Activated T-cell treated with anti-CD3 and anti-CD28 coated beads, Interleukin-2, amount 50 U/mL, for 4 hours (primary cell): ENCODE results near the gene E2F3. TPM values are rescaled to one million over a fixed set of nuclear protein-coding genes. Genes with fewer than 3 reads are reported as not detected.
"Not testable (repeated sequence)": the region's sequence is repeated elsewhere in the genome, so short reads cannot be mapped to it uniquely, and the experiment has no call there.

Experiments used
- ATAC-seq, 2 donors: fragments of 200-7000 bp; cut with Tn5 transposase; one replicate each; pipeline ENCODE4 v1.10.0; 2021
- DNase-seq: peaks from one replicate; pipeline ENCODE4 v3.0.0-alpha.2; 2020
- H3K27me3 Mint-ChIP-seq: one replicate; pipeline ENCODE4 v1.8.0; 2021; ENCODE audit warnings: low read depth, mixed read lengths
- H3K36me3 Mint-ChIP-seq: one replicate; pipeline ENCODE4 v1.8.0; 2022; ENCODE audit warnings: mixed read lengths; ENCODE audit not compliant: insufficient read depth
- H3K4me1 Mint-ChIP-seq: one replicate; pipeline ENCODE4 v1.8.0; 2021; ENCODE audit warnings: low read depth, mixed read lengths
- H3K4me3 Mint-ChIP-seq: one replicate; pipeline ENCODE4 v1.8.0; 2021; ENCODE audit warnings: mild to moderate bottlenecking, moderate library complexity, mixed read lengths
- H3K9me3 Mint-ChIP-seq: one replicate; pipeline ENCODE4 v1.8.0; 2021; ENCODE audit warnings: mixed read lengths
- total RNA-seq, 3 donors: library from RNA; stranded (reverse); gene quantifications; one replicate each; pipeline ENCODE4 v1.2.1, GENCODE V29; 2021

The E2F3 gene
- total RNA-seq, 3 donors from 2014 or later = 19.2 to 24.2 (median 20.2) TPM

DNA sequence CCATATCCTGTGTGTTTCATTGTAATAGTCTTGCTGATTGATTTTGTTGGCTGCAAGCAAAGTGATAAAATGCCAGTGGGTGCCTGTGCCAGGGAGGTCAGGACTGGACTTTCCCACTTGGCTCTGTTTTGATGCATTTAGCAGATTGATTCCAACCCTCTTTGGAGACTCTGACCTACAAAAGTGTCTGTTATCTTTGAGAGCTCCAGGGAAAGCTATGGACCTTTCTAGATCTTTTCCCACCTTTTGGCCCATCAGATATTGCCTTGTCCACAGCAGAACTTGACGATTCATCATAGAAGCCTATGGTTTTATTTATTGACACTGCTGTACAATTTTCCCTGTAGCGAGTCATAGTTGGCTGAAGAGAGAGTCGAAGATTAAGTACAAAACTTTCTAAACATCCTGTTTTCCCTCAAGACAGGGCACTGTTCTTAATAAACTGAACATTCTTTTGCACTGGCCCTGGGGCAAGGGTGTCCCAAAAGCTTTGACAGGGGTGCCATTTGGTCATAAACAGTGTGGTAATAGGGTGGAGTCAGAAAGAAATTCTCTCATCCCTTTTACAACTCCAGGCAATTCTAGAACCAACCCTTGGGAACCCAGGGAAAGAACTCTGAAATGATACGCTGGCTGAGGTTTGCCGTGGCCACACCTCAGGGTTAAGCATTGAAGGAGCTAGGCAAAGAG is 53.7 kb downstream of the E2F3 start:
- Mint-ChIP-seq H3K27me3 (no peaks in the 10 kb centered on the region), H3K4me1 (peaks cover 29% of the 10 kb centered on the region), H3K36me3 (peaks cover 17% of the 10 kb centered on the region), H3K4me3 (no peak overlapping the region), H3K9me3 (no peaks in the 10 kb centered on the region)
- DNase-seq = no peak
- no peak for ATAC-seq

DNA sequence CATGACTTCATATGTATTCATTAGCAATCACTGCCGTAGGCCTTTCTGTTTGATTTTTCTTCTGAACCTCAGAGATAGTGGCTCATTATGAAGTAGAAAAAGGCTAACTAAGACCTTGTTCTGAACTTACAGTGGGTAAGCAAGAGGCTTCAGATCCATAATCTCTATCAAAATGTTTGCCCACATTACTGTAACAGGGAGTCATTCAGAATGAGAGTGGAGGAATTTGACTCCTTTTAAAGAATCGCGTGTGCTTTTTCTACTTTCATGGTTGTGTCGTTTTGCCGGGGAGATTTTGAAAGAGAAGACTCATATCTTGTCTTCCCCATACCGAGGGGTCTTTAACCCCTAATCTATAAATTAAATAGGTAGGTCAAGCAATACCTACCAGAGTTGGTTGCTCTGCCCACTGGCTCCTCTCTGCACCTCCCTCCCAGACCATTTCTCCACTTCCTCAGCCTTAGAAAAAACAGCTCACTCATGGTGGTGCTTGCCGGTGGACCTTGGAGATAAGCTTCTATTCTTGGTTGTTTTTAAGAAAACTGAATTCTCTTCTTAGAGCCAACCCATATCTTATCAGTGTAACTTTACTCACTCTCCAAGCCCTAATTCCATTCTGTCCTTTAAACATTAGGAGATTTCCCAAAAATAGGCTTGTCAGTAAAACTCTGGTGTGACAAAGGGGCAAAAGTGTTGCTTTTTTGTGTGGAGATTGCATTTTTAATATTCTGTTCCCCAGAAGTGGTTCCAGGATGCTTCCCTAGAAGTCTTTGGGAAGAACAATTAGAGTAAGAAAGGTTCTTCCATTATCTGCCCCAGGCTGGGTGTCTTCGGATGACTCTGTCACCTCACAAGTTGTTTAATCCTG is 56.6 kb downstream of the E2F3 start:
- Mint-ChIP-seq H3K27me3 (no peaks in the 10 kb centered on the region), H3K4me1 (peaks cover 17% of the 10 kb centered on the region)

DNA sequence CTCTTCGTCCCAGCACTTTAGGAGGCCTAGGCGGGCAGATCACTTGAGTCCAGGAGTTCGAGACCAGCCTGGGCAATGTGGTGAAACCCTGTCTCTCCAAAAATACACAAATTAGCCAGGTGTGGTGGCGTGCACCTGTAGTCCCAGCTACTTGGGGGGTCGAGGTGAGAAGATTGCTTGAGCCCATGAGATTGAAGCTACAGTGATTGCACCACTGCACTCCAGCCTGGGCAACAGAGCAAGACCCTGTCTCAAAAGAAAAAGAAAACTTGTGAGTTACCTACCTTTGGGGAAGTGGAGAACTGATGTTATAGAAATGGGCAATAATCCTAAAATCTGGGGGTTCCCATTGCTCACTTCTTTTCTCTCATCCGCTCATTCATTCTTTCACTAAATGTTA is 58.0 kb downstream of the E2F3 start:
- H3K36me3 Mint-ChIP-seq = peaks cover 12% of the 10 kb centered on the region
- H3K27me3 Mint-ChIP-seq = no peaks in the 10 kb centered on the region
- H3K4me1 Mint-ChIP-seq = peaks cover 9% of the 10 kb centered on the region
- no peaks in the 10 kb centered on the region for H3K9me3 Mint-ChIP-seq
- DNase-seq (no peak), ATAC-seq (no peak)
- no peak overlapping the region for H3K4me3 Mint-ChIP-seq

More for the DNA sequence above, 56.6 kb downstream of the E2F3 start:
- DNase-seq (no peak), ATAC-seq (no peak)
- Mint-ChIP-seq H3K36me3 (peaks cover 12% of the 10 kb centered on the region), H3K4me3 (no peak overlapping the region), H3K9me3 (no peaks in the 10 kb centered on the region)

DNA sequence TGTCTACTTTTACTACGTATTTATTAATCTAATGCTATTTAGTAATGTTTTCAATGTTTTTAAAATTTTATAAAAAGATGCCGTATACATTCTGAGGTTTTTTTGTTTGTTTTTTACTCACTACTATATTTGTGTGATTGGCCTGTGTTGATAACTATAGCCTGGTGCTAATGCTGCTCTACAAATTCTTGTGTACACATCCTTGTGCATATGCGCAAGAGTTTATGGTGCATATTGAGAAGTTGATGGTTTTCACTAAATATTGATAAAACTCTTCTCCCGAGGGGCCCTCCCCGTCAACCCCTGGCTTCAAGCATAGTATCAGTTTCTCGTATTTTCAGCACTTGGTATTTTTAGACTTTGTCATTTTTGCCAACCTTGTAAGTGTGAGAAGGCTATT is 59.9 kb downstream of the E2F3 start:
- Mint-ChIP-seq H3K4me3 (no peak overlapping the region), H3K9me3 (peaks cover 6% of the 10 kb centered on the region)
- ATAC-seq = no peak

DNA sequence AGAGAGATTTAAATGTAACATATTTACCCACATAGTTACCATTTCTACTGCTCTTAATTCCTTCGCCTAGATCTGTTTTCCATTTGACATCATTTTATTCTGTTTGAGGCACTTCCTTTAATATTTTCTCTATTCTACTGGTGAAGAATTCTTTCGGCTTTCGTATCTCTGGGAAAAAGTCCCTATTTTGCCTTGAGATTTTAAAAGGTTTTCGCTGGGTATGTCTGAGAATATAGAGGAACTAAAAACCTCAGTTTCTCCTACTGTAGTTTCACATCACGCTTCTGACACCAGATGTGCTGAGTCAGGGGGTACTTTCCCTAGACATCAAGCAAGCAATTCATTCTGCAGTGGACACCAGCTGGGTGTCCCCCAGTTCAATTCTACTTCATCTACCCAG is 61.7 kb downstream of the E2F3 start:
- Mint-ChIP-seq H3K4me3 (no peak overlapping the region), H3K27me3 (no peaks in the 10 kb centered on the region), H3K9me3 (peaks cover 6% of the 10 kb centered on the region), H3K36me3 (peaks cover 17% of the 10 kb centered on the region), H3K4me1 (peaks cover 17% of the 10 kb centered on the region)
- DNase-seq = no peak
- no peak for ATAC-seq

More for the DNA sequence above, 59.9 kb downstream of the E2F3 start:
- DNase-seq = no peak
- Mint-ChIP-seq H3K4me1 (peaks cover 8% of the 10 kb centered on the region), H3K27me3 (no peaks in the 10 kb centered on the region), H3K36me3 (peaks cover 19% of the 10 kb centered on the region)

DNA sequence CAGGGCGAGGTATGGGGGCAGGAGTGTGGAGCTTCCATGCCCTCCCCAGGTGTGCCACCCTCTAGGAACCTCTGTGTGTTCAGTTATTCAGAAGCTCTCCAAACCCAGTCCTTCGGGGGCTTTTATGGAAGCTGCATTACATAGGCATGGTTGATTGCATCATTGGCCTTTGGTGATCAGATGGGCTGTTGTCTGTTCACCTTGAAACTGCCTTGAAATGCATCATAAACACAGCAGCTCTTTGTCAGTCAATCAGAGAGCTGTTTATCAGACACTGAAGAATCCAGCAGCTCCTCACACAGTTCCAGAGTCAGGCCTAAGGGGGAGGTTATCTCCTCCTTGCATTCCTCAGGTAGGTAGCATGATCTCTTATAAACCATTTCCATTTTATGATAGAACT is 62.4 kb downstream of the E2F3 start:
- Mint-ChIP-seq H3K4me1 (peaks cover 17% of the 10 kb centered on the region), H3K36me3 (peaks cover 19% of the 10 kb centered on the region), H3K4me3 (no peak overlapping the region), H3K9me3 (peaks cover 6% of the 10 kb centered on the region), H3K27me3 (no peaks in the 10 kb centered on the region)
- no peak for ATAC-seq
- no peak for DNase-seq

DNA sequence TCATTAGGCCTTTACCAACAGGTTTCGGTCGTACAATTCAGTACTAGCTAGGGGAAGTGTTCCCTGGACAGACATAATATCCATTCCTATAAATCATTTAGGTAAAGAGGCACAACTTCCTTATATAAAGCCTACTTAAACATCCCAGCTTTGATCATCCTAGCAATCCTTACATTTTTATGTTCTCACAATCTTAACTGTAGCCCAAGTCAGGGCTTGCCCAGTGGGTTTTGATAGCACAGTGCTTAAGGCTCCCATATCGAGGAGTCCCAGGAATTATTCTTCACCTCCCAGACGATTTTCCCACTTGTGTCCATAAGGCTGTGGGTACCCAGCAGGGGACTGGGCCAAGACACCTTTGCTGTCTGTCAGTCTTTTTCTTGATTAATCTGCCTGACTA is 63.2 kb downstream of the E2F3 start:
- Mint-ChIP-seq H3K4me1 (peaks cover 18% of the 10 kb centered on the region), H3K4me3 (no peak overlapping the region), H3K27me3 (no peaks in the 10 kb centered on the region), H3K36me3 (peaks cover 21% of the 10 kb centered on the region), H3K9me3 (peaks cover 6% of the 10 kb centered on the region)
- DNase-seq (no peak), ATAC-seq (no peak)

DNA sequence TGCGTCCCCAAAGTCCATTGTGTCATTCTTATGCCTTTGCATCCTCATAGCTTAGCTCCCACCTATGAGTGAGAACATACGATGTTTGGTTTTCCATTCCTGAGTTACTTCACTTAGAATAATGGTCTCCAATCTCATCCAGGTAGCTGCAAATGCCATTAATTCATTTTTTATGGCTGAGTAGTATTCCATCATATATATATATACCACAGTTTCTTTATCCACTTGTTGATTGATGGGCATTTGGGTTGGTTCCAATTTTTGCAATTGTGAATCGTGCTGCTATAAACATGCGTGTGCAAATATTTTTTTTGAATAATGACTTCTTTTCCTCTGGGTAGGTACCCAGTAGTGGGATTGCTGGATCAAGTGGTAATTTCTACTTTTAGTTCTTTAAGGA is 63.9 kb downstream of the E2F3 start:
- peaks cover 21% of the 10 kb centered on the region for H3K4me1 Mint-ChIP-seq
- DNase-seq, H3K27me3 Mint-ChIP-seq, H3K9me3 Mint-ChIP-seq, H3K4me3 Mint-ChIP-seq, ATAC-seq: not testable (repeated sequence)
- H3K36me3 Mint-ChIP-seq = peaks cover 18% of the 10 kb centered on the region

DNA sequence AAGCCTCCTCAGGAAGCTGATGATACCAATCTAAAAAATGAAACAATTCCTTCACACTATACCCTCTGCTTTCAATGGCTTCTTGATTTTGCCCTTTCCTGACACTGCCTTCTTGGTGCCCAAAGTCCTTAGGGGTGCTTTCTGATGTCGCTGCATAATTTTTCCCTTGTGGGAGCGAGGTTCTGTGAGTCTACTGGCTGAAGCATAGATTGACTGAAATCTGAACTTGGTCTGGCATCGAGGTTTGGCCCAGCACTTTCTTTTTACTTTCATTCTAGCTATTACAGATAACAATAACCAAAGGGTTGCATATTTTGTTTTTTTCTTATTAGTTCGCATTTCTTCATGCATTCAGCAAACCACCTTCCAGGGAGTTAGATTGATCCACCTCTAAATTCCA is 65.8 kb downstream of the E2F3 start:
- DNase-seq (no peak), ATAC-seq (no peak)
- H3K27me3 Mint-ChIP-seq = no peaks in the 10 kb centered on the region
- no peak overlapping the region for H3K4me3 Mint-ChIP-seq
- H3K36me3 Mint-ChIP-seq = peaks cover 18% of the 10 kb centered on the region
- H3K9me3 Mint-ChIP-seq = peaks cover 6% of the 10 kb centered on the region
- H3K4me1 Mint-ChIP-seq = peaks cover 18% of the 10 kb centered on the region

DNA sequence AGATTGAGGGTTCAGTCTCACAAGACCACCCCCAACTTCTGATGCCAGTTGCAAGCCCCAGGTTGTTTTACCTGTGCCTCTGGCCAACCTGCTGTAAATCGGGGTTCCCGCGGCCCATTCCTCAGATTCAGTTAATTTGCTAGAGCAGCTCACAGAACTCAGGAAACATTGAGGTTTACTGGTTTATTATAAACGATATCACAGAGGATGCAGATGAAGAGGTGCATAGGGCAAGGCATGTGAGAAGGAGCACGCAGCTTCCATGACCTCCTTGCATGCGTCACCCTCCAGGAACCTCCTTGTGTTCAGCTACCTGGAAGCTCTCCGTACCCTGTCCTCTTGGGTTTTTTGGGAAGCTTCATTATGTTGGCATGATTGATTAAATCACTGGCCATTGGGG is 66.5 kb downstream of the E2F3 start:
- H3K9me3 Mint-ChIP-seq = peaks cover 6% of the 10 kb centered on the region
- ATAC-seq (no peak), DNase-seq (no peak)
- H3K36me3 Mint-ChIP-seq = peaks cover 18% of the 10 kb centered on the region
- H3K4me1 Mint-ChIP-seq = peaks cover 18% of the 10 kb centered on the region
- no peak overlapping the region for H3K4me3 Mint-ChIP-seq
- no peaks in the 10 kb centered on the region for H3K27me3 Mint-ChIP-seq

DNA sequence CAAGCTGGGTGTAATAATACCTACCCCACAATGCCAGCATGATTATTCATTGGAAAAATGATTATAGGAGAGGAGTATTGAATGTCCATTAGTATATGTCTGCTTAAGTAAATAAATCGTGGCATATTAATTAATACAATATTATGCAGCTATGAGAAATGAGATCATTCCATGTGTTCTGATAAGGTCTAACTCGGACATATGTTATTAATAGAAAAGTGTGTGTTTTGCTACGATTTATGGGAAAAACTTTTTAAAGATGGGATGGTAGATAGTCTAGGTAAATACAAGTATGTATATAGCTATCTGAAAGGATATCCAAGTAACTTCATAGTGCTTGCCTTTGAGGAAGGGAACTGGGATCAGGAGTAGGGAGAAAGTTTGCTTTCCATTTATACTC is 71.1 kb downstream of the E2F3 start:
- H3K9me3 Mint-ChIP-seq = no peaks in the 10 kb centered on the region
- ATAC-seq (no peak), DNase-seq (no peak)
- peaks cover 10% of the 10 kb centered on the region for H3K36me3 Mint-ChIP-seq
- no peaks in the 10 kb centered on the region for H3K27me3 Mint-ChIP-seq
- peaks cover 4% of the 10 kb centered on the region for H3K4me1 Mint-ChIP-seq
- H3K4me3 Mint-ChIP-seq = no peak overlapping the region

DNA sequence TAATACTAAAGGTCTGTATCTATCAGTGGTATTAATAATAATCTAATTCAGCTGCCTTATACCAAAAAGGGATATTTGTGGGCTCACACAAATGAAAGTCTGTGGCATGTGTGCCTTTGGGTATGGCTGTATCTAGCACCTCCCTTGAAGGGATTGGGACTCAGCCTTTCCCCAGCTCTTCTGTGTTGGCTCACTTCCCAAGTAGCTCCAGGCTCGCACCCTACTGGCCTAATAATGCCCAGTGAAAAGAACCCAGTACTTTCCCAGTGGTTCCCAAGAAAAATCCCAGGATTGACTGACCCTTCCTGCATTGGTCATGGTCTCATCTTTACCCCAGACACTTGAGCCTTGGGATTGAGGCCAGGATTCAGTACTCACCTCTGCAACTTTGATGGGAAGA is 71.8 kb downstream of the E2F3 start:
- Mint-ChIP-seq H3K36me3 (peaks cover 10% of the 10 kb centered on the region), H3K9me3 (no peaks in the 10 kb centered on the region), H3K27me3 (no peaks in the 10 kb centered on the region), H3K4me3 (no peak overlapping the region), H3K4me1 (peaks cover 4% of the 10 kb centered on the region)
- ATAC-seq = no peak
- no peak for DNase-seq

DNA sequence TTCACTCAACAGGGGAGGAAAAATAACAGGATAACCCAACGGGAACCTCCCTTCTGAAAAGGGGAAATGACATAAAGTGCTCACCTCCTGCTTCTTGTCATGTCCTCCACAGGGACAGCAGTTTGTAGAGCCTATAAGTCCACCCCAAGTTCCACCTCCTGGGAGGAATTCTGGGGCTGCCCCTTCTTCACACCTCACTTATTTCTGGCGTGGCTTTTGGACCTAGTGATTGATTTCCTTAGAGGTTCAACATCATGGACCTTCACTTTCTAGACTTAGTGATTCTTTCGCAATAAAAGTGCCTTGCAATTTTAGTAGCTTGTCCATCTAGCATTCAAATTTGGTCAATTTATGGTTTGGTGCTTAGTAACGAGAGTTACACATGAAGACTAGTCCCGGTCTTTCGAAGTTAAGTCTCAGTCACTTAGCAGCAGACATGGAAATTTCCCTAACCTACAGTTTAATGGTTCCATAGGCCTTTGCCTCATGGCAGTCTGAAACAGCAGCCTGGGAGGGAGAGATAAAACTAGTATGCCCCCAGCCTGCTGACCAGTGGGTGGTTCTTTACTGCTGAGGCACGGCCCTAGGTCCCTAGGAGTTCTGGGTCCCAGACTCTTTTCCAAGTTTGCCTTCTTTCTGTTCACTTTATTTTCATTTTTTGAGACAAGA is 73.3 kb downstream of the E2F3 start:
- H3K4me1 Mint-ChIP-seq = peaks cover under 1% of the 10 kb centered on the region
- H3K4me3 Mint-ChIP-seq = no peak overlapping the region
- no peaks in the 10 kb centered on the region for H3K9me3 Mint-ChIP-seq
- ATAC-seq = no peak
- DNase-seq = no peak
- H3K27me3 Mint-ChIP-seq = no peaks in the 10 kb centered on the region
- H3K36me3 Mint-ChIP-seq = peaks cover 2% of the 10 kb centered on the region

DNA sequence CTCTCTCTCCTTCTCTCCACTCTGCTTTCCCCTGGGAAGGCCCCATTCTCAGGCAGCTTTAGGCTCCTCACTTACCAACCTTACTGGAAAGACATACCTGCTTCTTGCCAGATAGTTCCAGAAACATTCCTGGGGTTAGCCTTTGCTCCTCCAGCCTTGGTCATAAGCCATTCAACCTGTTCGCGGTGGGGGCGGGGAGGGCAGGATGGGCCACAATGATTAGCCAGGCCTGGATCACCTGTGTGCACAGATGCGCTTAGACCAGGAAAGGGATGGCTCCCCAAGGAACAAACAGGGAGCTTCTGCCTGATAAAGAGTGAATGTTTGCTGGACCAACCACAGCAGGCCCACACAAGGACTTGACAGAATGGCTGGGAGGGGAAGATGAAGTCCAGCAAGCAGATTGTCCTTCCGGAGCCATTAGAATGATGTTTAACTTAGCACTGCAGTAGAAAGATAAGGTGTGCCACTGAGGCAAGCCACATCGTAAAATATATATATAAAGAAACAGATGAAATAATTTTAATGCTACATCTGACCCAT is 74.9 kb downstream of the E2F3 start:
- no peaks in the 10 kb centered on the region for H3K27me3 Mint-ChIP-seq
- peaks cover 7% of the 10 kb centered on the region for H3K36me3 Mint-ChIP-seq
- H3K4me3 Mint-ChIP-seq = no peak overlapping the region
- ATAC-seq = no peak
- no peaks in the 10 kb centered on the region for H3K4me1 Mint-ChIP-seq
- no peaks in the 10 kb centered on the region for H3K9me3 Mint-ChIP-seq
- no peak for DNase-seq
